Panc1 (cell line): ENCODE data around the gene SLC6A6.
"Not testable (repeated sequence)": the region's sequence is repeated elsewhere in the genome, so short reads cannot be mapped to it uniquely, and the experiment has no call there.

Experiments used
- POLR2AphosphoS5 ChIP-seq: IDR thresholded peaks from 2 replicates; pipeline ENCODE4 v1.6.1; 2012; ENCODE audit warnings: mild to moderate bottlenecking, low read depth, low read length, moderate library complexity
- TF ChIP-seq, protein P1 (sequence below): fragments of 450-650 bp; IDR thresholded peaks from 2 replicates; pipeline ENCODE4 v1.5.1; 2017; ENCODE audit warnings: mild to moderate bottlenecking

DNA sequence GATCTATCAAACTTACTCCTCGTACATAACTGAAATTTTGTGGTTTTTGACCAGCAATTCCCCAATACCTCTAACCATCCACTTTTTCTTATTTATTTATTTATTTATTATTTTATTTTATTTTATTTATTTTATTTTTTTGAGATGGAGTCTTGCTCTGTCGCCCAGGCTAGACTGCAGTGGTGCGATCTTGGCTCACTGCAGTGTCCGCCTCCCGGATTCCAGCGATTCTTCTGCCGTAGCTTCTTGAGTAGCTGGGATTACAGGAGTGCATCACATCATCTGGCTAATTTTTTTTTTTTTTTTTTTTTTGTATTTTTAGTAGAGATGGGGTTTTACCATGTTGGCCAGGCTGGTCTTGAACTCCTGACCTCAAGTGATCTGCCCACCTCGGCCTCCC is 35.3 kb downstream of the SLC6A6 start:
- TF ChIP-seq, protein P1, sequence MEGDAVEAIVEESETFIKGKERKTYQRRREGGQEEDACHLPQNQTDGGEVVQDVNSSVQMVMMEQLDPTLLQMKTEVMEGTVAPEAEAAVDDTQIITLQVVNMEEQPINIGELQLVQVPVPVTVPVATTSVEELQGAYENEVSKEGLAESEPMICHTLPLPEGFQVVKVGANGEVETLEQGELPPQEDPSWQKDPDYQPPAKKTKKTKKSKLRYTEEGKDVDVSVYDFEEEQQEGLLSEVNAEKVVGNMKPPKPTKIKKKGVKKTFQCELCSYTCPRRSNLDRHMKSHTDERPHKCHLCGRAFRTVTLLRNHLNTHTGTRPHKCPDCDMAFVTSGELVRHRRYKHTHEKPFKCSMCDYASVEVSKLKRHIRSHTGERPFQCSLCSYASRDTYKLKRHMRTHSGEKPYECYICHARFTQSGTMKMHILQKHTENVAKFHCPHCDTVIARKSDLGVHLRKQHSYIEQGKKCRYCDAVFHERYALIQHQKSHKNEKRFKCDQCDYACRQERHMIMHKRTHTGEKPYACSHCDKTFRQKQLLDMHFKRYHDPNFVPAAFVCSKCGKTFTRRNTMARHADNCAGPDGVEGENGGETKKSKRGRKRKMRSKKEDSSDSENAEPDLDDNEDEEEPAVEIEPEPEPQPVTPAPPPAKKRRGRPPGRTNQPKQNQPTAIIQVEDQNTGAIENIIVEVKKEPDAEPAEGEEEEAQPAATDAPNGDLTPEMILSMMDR, result not testable (repeated sequence)
- not testable (repeated sequence) for TF ChIP-seq POLR2AphosphoS5
